K562 (cell line): ENCODE measurements around the gene SMAD7. TPM values are rescaled to one million over a fixed set of nuclear protein-coding genes. Genes with fewer than 3 reads are reported as not detected.

Experiments used
- ATAC-seq: fragments of 200-7000 bp; cut with Tn5 transposase; 3 replicates; pipeline ENCODE4 v1.9.1; 2020; ENCODE audit warnings: moderate library complexity
- BruUV-seq: library from RNA; stranded (reverse); fragments of 400-500 nt; replicated peaks from 2 replicates; lab custom pipeline; 2021; lab: Mats Ljungman, UMichigan
- CTCF ChIA-PET: fragments of 300-600 bp; formaldehyde crosslinking; extraction: SDS; loops from one replicate; lab custom pipeline; 2021; ENCODE audit warnings: low intra/inter-chr PET ratio; lab: Yijun Ruan, JAX
- POLR2A ChIA-PET: fragments of 300-600, 350-650 bp; sonication (Branson Sonifier 250); formaldehyde crosslinking; extraction: SDS; loops from one replicate; lab custom pipeline; 2021; ENCODE audit warnings: antibody characterized with exemption, inconsistent platforms; lab: Yijun Ruan, JAX
- DNase-seq, 4 experiments: peaks; one replicate each; pipeline versions ENCODE4 v3.0.0 to v3.0.0-alpha.2; 2011 to 2018; ENCODE audit warnings: low spot score in 3 of 4, mixed read lengths in 3 of 4; ENCODE audit errors: extremely low read depth in 1 of 4
- FAIRE-seq: peaks from 2 replicates; lab custom pipeline; 2011; peaks lifted over from hg19 to GRCh38; lab: Jason Lieb, UNC
- H2AFZ ChIP-seq: 2 replicates; pipeline ENCODE4 v1.6.0; 2011; ENCODE audit warnings: low read depth, low read length, control low read depth, inconsistent platforms
- H3K27ac ChIP-seq: fragments of 200-600 bp; 3 replicates; pipeline ENCODE4 v1.8.0; 2011; ENCODE audit warnings: low read depth, mild to moderate bottlenecking, control low read depth, inconsistent platforms, low read length, moderate library complexity, mixed read lengths; ENCODE audit errors: extremely low read depth
- H3K27me3 ChIP-seq, 2 experiments: fragments of 300-600 bp in 1 of 2; 2 replicates in 1 of 2; 3 replicates in 1 of 2; pipeline versions ENCODE4 v1.6.0 to v1.8.0; 2011; ENCODE audit warnings: inconsistent platforms in 2 of 2, low read length in 2 of 2, mild to moderate bottlenecking in 1 of 2, mixed read lengths in 1 of 2, moderate library complexity in 1 of 2; ENCODE audit not compliant: control insufficient read depth in 2 of 2, insufficient read depth in 2 of 2
- H3K36me3 ChIP-seq: fragments of 300-600 bp; 3 replicates; pipeline ENCODE4 v1.8.0; 2011; ENCODE audit warnings: mild to moderate bottlenecking, low read length, inconsistent platforms; ENCODE audit not compliant: control insufficient read depth, insufficient read depth
- H3K4me1 ChIP-seq, 2 experiments: fragments of 200-600 bp in 1 of 2; replicated peaks in 1 of 2; 2 replicates in 1 of 2; 3 replicates in 1 of 2; pipeline versions ENCODE4 v1.5.1 to v1.8.0; 2011; ENCODE audit warnings: inconsistent platforms in 2 of 2, low read length in 2 of 2, mild to moderate bottlenecking in 1 of 2, mixed read lengths in 1 of 2, moderate library complexity in 1 of 2; ENCODE audit not compliant: control insufficient read depth in 2 of 2, insufficient read depth in 2 of 2
- H3K4me2 ChIP-seq: 2 replicates; pipeline ENCODE4 v1.6.1; 2011; ENCODE audit warnings: low read length, control low read depth, inconsistent platforms, mixed read lengths; ENCODE audit not compliant: insufficient read depth
- H3K4me3 ChIP-seq: fragments of 200-600 bp; sonication (generic), shearing (Covaris generic); 2 replicates; pipeline ENCODE4 v1.5.1; 2016; ENCODE audit warnings: control low read depth, inconsistent platforms
- H3K79me2 ChIP-seq: fragments of 200-600 bp; 3 replicates; pipeline ENCODE4 v1.8.0; 2011; ENCODE audit warnings: low read length, inconsistent platforms; ENCODE audit not compliant: control insufficient read depth, insufficient read depth
- H3K9ac ChIP-seq, 2 experiments: 2 replicates each; pipeline versions ENCODE4 v1.6.0 to v1.6.1; 2011; ENCODE audit warnings: low read depth in 2 of 2, low read length in 2 of 2, control low read depth in 1 of 2, inconsistent platforms in 1 of 2, mild to moderate bottlenecking in 1 of 2, mixed read lengths in 1 of 2; ENCODE audit not compliant: insufficient read depth in 1 of 2
- H3K9me1 ChIP-seq: one replicate; pipeline ENCODE4 v1.6.0; 2011; ENCODE audit warnings: inconsistent platforms, mild to moderate bottlenecking, low read length, moderate library complexity; ENCODE audit not compliant: control insufficient read depth, insufficient read depth
- H3K9me3 ChIP-seq: replicated peaks from 2 replicates; pipeline ENCODE4 v1.5.1; 2011; ENCODE audit warnings: low read depth, low read length, inconsistent platforms; ENCODE audit not compliant: control insufficient read depth, insufficient read depth
- H4K20me1 ChIP-seq: replicated peaks from 2 replicates; pipeline ENCODE4 v1.6.1; 2011; ENCODE audit warnings: low read length, inconsistent platforms, mixed read lengths; ENCODE audit not compliant: control insufficient read depth, insufficient read depth
- COPS2 ChIP-seq: fragments of 450-650 bp; conservative IDR thresholded peaks from 2 replicates; pipeline ENCODE4 v1.6.1; 2016; ENCODE audit warnings: mild to moderate bottlenecking, moderate library complexity
- NFYB ChIP-seq: IDR thresholded peaks from 2 replicates; pipeline ENCODE4 v1.6.1; 2011; ENCODE audit warnings: mild to moderate bottlenecking, moderate library complexity; ENCODE audit not compliant: insufficient read length; ENCODE audit errors: extremely low read depth
- PPARD ChIP-seq: fragments of 250-450 bp; sonication (Bioruptor Pico); IDR thresholded peaks from 2 replicates; pipeline ENCODE4 v1.8.0; 2022; ENCODE audit warnings: inconsistent platforms, mild to moderate bottlenecking, moderate library complexity
- TAF15 ChIP-seq: fragments of 200-400 bp; formaldehyde crosslinking; IDR thresholded peaks from 2 replicates; pipeline ENCODE4 v1.6.1; 2017; ENCODE audit warnings: mild to moderate bottlenecking, low read depth, low read length, moderate library complexity
- WGBS: fragments of 100-300 bp; shearing (Covaris generic); methylation state at CpG from one replicate; pipeline ENCODE4 v1.1.6; 2016; ENCODE audit warnings: low coverage, mixed read lengths; ENCODE audit not compliant: insufficient coverage; ENCODE audit errors: missing lambda C conversion rate; 5-methylcytosine and 5-hydroxymethylcytosine counted together
- in situ Hi-C: fragments of 300-500 bp; cut with MboI; formaldehyde crosslinking; loops from 4 replicates; pipeline ENCODE4 v1.15.0; 2018; ENCODE audit warnings: inconsistent platforms, mixed read lengths
- intact Hi-C: fragments of 100-400 bp; cut with micrococcal nuclease; formaldehyde crosslinking; loops from 2 replicates; pipeline ENCODE4 v1.14.2; 2022
- polyA plus RNA-seq, 8 experiments: library from polyadenylated mRNA; depleted of rRNA in 4 of 8; stranded (reverse) in 5 of 8; unstranded in 3 of 8; fragments of >200 nt; fragmentation: Nextera tagmentation in 2 of 8; fragmentation: Illumina TruSeq in 1 of 8; extraction: Ambion mirVana in 2 of 8; extraction: Trizol in 1 of 8; gene quantifications; 2 replicates each; pipeline versions ENCODE4 v1.2.1 to v1.2.3, GENCODE V29; 2011 to 2014; ENCODE audit warnings: inconsistent platforms in 1 of 8, missing spikeins in 1 of 8
- total RNA-seq, 7 experiments: library from RNA; depleted of rRNA in 6 of 7; stranded (reverse); fragments of >200 nt in 6 of 7; fragmentation: Illumina TruSeq in 2 of 7; extraction: Trizol in 2 of 7; gene quantifications; 2 replicates each; pipeline versions ENCODE4 v1.2.1 to v1.2.3, GENCODE V29; 2011 to 2021; ENCODE audit warnings: low replicate concordance in 1 of 7
- TF ChIP-seq, protein P1 (sequence below): fragments of 450-650 bp; IDR thresholded peaks from 2 replicates; pipeline ENCODE4 v1.6.1; 2018; ENCODE audit not compliant: partially characterized antibody

Gene SMAD7
- total and polyA plus RNA-seq, 9 of the 15 experiments (the other 6 are each of a cell fraction or from before 2014, with no cell fraction given), result 0.13 to 3.0 (median 1.6) TPM

DNA sequence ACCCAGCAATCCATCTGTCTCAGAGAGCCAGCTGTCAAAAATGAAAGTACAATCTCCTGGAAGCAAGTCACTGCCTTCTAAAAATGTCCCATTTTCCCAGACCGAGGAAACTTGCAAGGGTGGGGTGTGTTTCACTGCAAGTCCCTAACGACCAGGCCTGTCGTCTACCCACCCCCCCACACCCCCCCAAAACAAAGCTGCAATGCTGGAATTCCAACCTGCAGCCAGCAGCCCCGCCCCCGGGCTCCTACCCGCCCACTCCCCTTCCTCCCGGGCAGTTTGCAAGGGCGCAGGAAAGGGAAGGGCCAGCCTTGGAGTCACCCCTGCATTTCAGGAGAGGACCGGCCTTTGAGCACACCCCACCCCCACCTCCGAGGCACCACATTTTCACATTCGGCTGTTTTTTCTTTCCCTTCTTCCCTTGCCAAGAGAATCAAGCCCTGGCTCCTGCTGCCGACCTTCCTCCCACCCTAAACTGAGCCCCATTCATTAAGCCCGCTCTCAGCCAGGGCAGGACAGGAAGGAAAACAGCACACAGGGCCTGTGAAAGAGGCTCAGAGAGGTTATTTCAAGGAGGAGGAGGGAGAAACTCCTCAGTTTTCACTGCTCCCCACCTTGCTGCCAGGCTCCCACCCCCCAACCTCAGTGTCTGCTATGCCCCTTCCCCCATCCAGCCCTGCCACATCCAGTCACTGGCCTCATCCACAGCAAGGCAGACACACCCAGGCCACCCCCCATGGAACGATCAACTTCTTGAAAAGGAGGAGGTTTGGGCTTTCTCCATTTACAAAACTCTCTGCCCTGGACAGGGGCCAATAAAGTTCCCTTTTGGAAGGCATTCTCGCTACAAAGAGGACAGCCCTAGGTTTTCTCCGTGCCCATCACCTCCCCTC lies 11.3 kb downstream of the SMAD7 start:
- POLR2A ChIA-PET, result interaction anchor here (0.8 to 1.1 kb wide), 2 partner anchors 13 to 35 kb away, joined by 3 to 6 read pairs; no protein-coding TSS in a partner anchor
- BruUV-seq, result no TSS peak
- H3K9me3 ChIP-seq, result no peaks in the 10 kb centered on the region
- WGBS, result 38% methylated on average over 3 of the region's 16 CpGs
- H3K4me3 ChIP-seq, result no peak overlapping the region
- H3K27me3 ChIP-seq, result no peaks in the 10 kb centered on the region
- TF ChIP-seq, protein P1, sequence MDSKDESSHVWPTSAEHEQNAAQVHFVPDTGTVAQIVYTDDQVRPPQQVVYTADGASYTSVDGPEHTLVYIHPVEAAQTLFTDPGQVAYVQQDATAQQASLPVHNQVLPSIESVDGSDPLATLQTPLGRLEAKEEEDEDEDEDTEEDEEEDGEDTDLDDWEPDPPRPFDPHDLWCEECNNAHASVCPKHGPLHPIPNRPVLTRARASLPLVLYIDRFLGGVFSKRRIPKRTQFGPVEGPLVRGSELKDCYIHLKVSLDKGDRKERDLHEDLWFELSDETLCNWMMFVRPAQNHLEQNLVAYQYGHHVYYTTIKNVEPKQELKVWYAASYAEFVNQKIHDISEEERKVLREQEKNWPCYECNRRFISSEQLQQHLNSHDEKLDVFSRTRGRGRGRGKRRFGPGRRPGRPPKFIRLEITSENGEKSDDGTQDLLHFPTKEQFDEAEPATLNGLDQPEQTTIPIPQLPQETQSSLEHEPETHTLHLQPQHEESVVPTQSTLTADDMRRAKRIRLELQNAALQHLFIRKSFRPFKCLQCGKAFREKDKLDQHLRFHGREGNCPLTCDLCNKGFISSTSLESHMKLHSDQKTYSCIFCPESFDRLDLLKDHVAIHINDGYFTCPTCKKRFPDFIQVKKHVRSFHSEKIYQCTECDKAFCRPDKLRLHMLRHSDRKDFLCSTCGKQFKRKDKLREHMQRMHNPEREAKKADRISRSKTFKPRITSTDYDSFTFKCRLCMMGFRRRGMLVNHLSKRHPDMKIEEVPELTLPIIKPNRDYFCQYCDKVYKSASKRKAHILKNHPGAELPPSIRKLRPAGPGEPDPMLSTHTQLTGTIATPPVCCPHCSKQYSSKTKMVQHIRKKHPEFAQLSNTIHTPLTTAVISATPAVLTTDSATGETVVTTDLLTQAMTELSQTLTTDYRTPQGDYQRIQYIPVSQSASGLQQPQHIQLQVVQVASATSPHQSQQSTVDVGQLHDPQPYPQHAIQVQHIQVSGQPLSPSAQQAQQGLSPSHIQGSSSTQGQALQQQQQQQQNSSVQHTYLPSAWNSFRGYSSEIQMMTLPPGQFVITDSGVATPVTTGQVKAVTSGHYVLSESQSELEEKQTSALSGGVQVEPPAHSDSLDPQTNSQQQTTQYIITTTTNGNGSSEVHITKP, result peak; percentile 79
- TF ChIP-seq NFYB, result no peak
- TF ChIP-seq COPS2, result no peak
- TF ChIP-seq PPARD (CRISPR knock-in tag), result no peak
- TF ChIP-seq TAF15, result no peak
- TF ChIP-seq, all 486 proteins: peak for 1
- FAIRE-seq (no peak), ATAC-seq (no peak), DNase-seq (no peak)
- no peaks in the 10 kb centered on the region; the same call in 2 of the 3 replicates for H3K79me2 ChIP-seq
- CTCF ChIA-PET, result no interaction called here
- H3K27ac ChIP-seq, result no peak overlapping the region
- peaks cover 17 to 29% of the 10 kb centered on the region in 2 experiments for H3K4me1 ChIP-seq
- no peaks in the 10 kb centered on the region for H4K20me1 ChIP-seq
- in situ Hi-C loops (no loop called here), intact Hi-C loops (no loop called here)
- no peaks in the 10 kb centered on the region for H3K9me1 ChIP-seq
- no peak overlapping the region for H3K9ac ChIP-seq
- H3K4me2 ChIP-seq, result no peak overlapping the region
- H2AFZ ChIP-seq, result no peak overlapping the region
- H3K36me3 ChIP-seq, result 0 out of 3 replicates have a peak, but pooled peaks cover 2% of the 10 kb centered on the region
